Measurements from ENCODE around the gene PPP4R4.

PPP4R4 gene

GRCh38 chr14:94192536-94192935, 18.4 kb downstream of the PPP4R4 start:
- peaks cover 17% of the 10 kb centered on the region for H3K27me3 ChIP-seq (ENCODE audit: insufficient read depth, poor library complexity, severe bottlenecking)
- no peak overlapping the region for H3K27ac ChIP-seq (replicated peaks)
- H3K4me3 ChIP-seq (replicated peaks; ENCODE audit: insufficient read depth, low read length), result no peak overlapping the region
- TF ChIP-seq CTCF (IDR thresholded peaks at IDR 0.05; ENCODE audit: insufficient read depth, low read length) (no peak), SPI1 (IDR thresholded peaks at IDR 0.05; ENCODE audit: borderline replicate concordance, low read depth) (no peak), REST (IDR thresholded peaks at IDR 0.05; ENCODE audit: insufficient replicate concordance, low read depth) (no peak), POLR2AphosphoS5 (IDR thresholded peaks at IDR 0.05; ENCODE audit: low read depth) (no peak), GABPA (IDR thresholded peaks at IDR 0.05; ENCODE audit: low read depth) (no peak)
- no peak for DNase-seq (ENCODE audit: low read depth in 1 of 2, low spot score in 1 of 2)

- DNase-seq (ENCODE audit: low read depth in 1 of 2, low spot score in 1 of 2), result no peak
- H3K4me3 ChIP-seq (replicated peaks; ENCODE audit: insufficient read depth, low read length), result no peak overlapping the region
- no peak for TF ChIP-seq SPI1 (IDR thresholded peaks at IDR 0.05; ENCODE audit: borderline replicate concordance, low read depth)
- H3K27me3 ChIP-seq (ENCODE audit: insufficient read depth, poor library complexity, severe bottlenecking), result peaks cover 16% of the 10 kb centered on the region
- no peak overlapping the region for H3K27ac ChIP-seq (replicated peaks)
Observed at GRCh38 chr14:94193776-94194175, 19.7 kb downstream of the PPP4R4 start.

- DNase-seq (ENCODE audit: low read depth in 1 of 2, low spot score in 1 of 2), result no peak
- no peak overlapping the region for H3K27ac ChIP-seq (replicated peaks)
- peaks cover 16% of the 10 kb centered on the region for H3K27me3 ChIP-seq (ENCODE audit: insufficient read depth, poor library complexity, severe bottlenecking)
- no peak for TF ChIP-seq REST (IDR thresholded peaks at IDR 0.05; ENCODE audit: insufficient replicate concordance, low read depth)
- H3K4me3 ChIP-seq (replicated peaks; ENCODE audit: insufficient read depth, low read length), result no peak overlapping the region
Observed at GRCh38 chr14:94196057-94196456, 21.9 kb downstream of the PPP4R4 start.

- TF ChIP-seq REST (IDR thresholded peaks at IDR 0.05; ENCODE audit: insufficient replicate concordance, low read depth) (no peak), SPI1 (IDR thresholded peaks at IDR 0.05; ENCODE audit: borderline replicate concordance, low read depth) (no peak), GABPA (IDR thresholded peaks at IDR 0.05; ENCODE audit: low read depth) (no peak), CTCF (IDR thresholded peaks at IDR 0.05; ENCODE audit: insufficient read depth, low read length) (no peak), POLR2AphosphoS5 (IDR thresholded peaks at IDR 0.05; ENCODE audit: low read depth) (no peak)
- H3K27ac ChIP-seq (replicated peaks), result no peak overlapping the region
- no peak for DNase-seq (ENCODE audit: low read depth in 1 of 2, low spot score in 1 of 2)
- H3K4me3 ChIP-seq (replicated peaks; ENCODE audit: insufficient read depth, low read length), result no peak overlapping the region
- peaks cover 7% of the 10 kb centered on the region for H3K27me3 ChIP-seq (ENCODE audit: insufficient read depth, poor library complexity, severe bottlenecking)
Observed at GRCh38 chr14:94203473-94204210, 29.5 kb downstream of the PPP4R4 start.

Measured in HL-60 (cell line).